HEK293T (cell line): ENCODE results near the gene KCNK18.

Experiments
- CTCF ChIA-PET: fragments of 350-600 bp; formaldehyde crosslinking; extraction: SDS; loops from one replicate; lab custom pipeline; 2021; ENCODE audit warnings: antibody characterized with exemption, inconsistent platforms; lab: Yijun Ruan, JAX
- POLR2A ChIA-PET: fragments of 350-600 bp; formaldehyde crosslinking; extraction: SDS; loops from one replicate; lab custom pipeline; 2020; ENCODE audit warnings: antibody characterized with exemption, inconsistent platforms; lab: Yijun Ruan, JAX
- DNase-seq: peaks from one replicate; pipeline ENCODE4 v3.0.0; 2012; ENCODE audit warnings: mixed read lengths; ENCODE audit errors: extremely low spot score
- ARNT ChIP-seq: fragments of 450-650 bp; IDR thresholded peaks from 2 replicates; pipeline ENCODE4 v1.6.1; 2017; ENCODE audit warnings: mild to moderate bottlenecking
- BHLHE40 ChIP-seq: fragments of 450-650 bp; IDR thresholded peaks from 2 replicates; pipeline ENCODE4 v1.6.1; 2016; ENCODE audit warnings: mild to moderate bottlenecking, moderate library complexity, borderline replicate concordance
- CTBP1 ChIP-seq: fragments of 450-650 bp; IDR thresholded peaks from 2 replicates; pipeline ENCODE4 v1.6.1; 2016; ENCODE audit warnings: borderline replicate concordance
- ELF4 ChIP-seq: fragments of 450-650 bp; IDR thresholded peaks from 2 replicates; pipeline ENCODE4 v1.6.1; 2017; ENCODE audit warnings: antibody characterized with exemption
- FOXA1 ChIP-seq: fragments of 450-650 bp; IDR thresholded peaks from 2 replicates; pipeline ENCODE4 v1.6.1; 2016; ENCODE audit warnings: mild to moderate bottlenecking
- FOXK2 ChIP-seq: fragments of 450-650 bp; IDR thresholded peaks from 2 replicates; pipeline ENCODE4 v1.6.1; 2016; ENCODE audit warnings: mild to moderate bottlenecking
- FOXM1 ChIP-seq: fragments of 450-650 bp; IDR thresholded peaks from 2 replicates; pipeline ENCODE4 v1.6.1; 2017; ENCODE audit warnings: mild to moderate bottlenecking, borderline replicate concordance
- HDGF ChIP-seq: fragments of 450-650 bp; IDR thresholded peaks from 2 replicates; pipeline ENCODE4 v1.6.1; 2017; ENCODE audit warnings: antibody characterized with exemption, borderline replicate concordance
- L3MBTL2 ChIP-seq: fragments of 450-650 bp; conservative IDR thresholded peaks from 2 replicates; pipeline ENCODE4 v1.6.1; 2016; ENCODE audit warnings: mild to moderate bottlenecking
- LEF1 ChIP-seq: fragments of 450-650 bp; IDR thresholded peaks from 2 replicates; pipeline ENCODE4 v1.6.1; 2017; ENCODE audit warnings: mild to moderate bottlenecking, borderline replicate concordance
- NFRKB ChIP-seq: fragments of 450-650 bp; IDR thresholded peaks from 2 replicates; pipeline ENCODE4 v1.6.1; 2016; ENCODE audit warnings: mild to moderate bottlenecking, moderate library complexity
- PKNOX1 ChIP-seq: fragments of 450-650 bp; IDR thresholded peaks from 2 replicates; pipeline ENCODE4 v1.6.1; 2016
- SP1 ChIP-seq: fragments of 450-650 bp; IDR thresholded peaks from 2 replicates; pipeline ENCODE4 v1.6.1; 2017
- SUZ12 ChIP-seq: fragments of 450-650 bp; IDR thresholded peaks from 2 replicates; pipeline ENCODE4 v1.6.1; 2016; ENCODE audit warnings: mild to moderate bottlenecking
- TARDBP ChIP-seq: fragments of 450-650 bp; IDR thresholded peaks from 2 replicates; pipeline ENCODE4 v1.6.1; 2016
- ZNF384 ChIP-seq: fragments of 450-650 bp; IDR thresholded peaks from 2 replicates; pipeline ENCODE4 v1.6.1; 2016

Gene KCNK18

GRCh38 chr10:117197189-117197588 lies at the start of gene KCNK18:
Gene KCNK18 (plus strand): TSS chr10:117197489. CDS start chr10:117197489, 0 bp downstream.
- ChIA-PET POLR2A (no interaction called here), CTCF (interaction anchor here (0.7 kb wide), 1 partner anchor 330 kb away, joined by 3 read pairs; no protein-coding TSS in a partner anchor)
- DNase-seq, result no peak
- TF ChIP-seq ZNF384 (no peak), LEF1 (no peak), FOXM1 (no peak), BHLHE40 (no peak), ARNT (no peak), SUZ12 (no peak), FOXK2 (no peak), HDGF (no peak), PKNOX1 (no peak), L3MBTL2 (no peak), CTBP1 (no peak), NFRKB (no peak), SP1 (no peak), ELF4 (no peak), FOXA1 (no peak), TARDBP (no peak)

GRCh38 chr10:117148284-117148683 lies 49.0 kb upstream of the KCNK18 start:
- TF ChIP-seq L3MBTL2, result no peak
- TF ChIP-seq CTBP1, result peak; percentile 15; the same call in 1 of the 2 replicates
- POLR2A ChIA-PET, result interaction anchor here (1.1 to 1.8 kb wide), 2 partner anchors 9 to 11 kb away, joined by 3 to 10 read pairs; no protein-coding TSS in a partner anchor
- CTCF ChIA-PET, result interaction anchor here (0.6 to 1.0 kb wide), 2 partner anchors 20 to 36 kb away, joined by 3 read pairs; no protein-coding TSS in a partner anchor
- peak; percentile 43 for DNase-seq

GRCh38 chr10:117152668-117153067 lies 44.6 kb upstream of the KCNK18 start:
- POLR2A ChIA-PET, result no interaction called here
- TF ChIP-seq FOXK2 (no peak), L3MBTL2 (no peak), ARNT (no peak), ELF4 (no peak), LEF1 (no peak), CTBP1 (no peak), BHLHE40 (no peak), FOXA1 (no peak), SP1 (no peak), PKNOX1 (no peak), TARDBP (no peak), FOXM1 (no peak), HDGF (no peak), ZNF384 (no peak), SUZ12 (no peak)
- CTCF ChIA-PET, result no interaction called here
- no peak for DNase-seq

GRCh38 chr10:117158297-117158696 lies 39.0 kb upstream of the KCNK18 start:
- TF ChIP-seq LEF1, result no peak
- TF ChIP-seq BHLHE40, result no peak
- no peak for TF ChIP-seq CTBP1
- no peak for TF ChIP-seq SP1
- no peak for TF ChIP-seq HDGF
- no peak for TF ChIP-seq FOXM1
- CTCF ChIA-PET, result interaction anchor here (0.6 to 2.1 kb wide), 3 partner anchors 9 to 1748 kb away, joined by 3 to 8 read pairs (median 5); no protein-coding TSS in a partner anchor
- DNase-seq, result no peak
- POLR2A ChIA-PET, result interaction anchor here (0.8 to 2.1 kb wide), 2 partner anchors 21 to 74 kb away, joined by 3 to 7 read pairs; no protein-coding TSS in a partner anchor

- CTCF ChIA-PET, result interaction anchor here (0.8 to 2.1 kb wide), 3 partner anchors 8 to 52 kb away, joined by 3 to 8 read pairs (median 3); no protein-coding TSS in a partner anchor
- POLR2A ChIA-PET, result interaction anchor here (2.1 kb wide), 1 partner anchor 22 kb away, joined by 7 read pairs; no protein-coding TSS in a partner anchor
- TF ChIP-seq ELF4 (no peak), NFRKB (no peak), TARDBP (no peak), PKNOX1 (no peak), SUZ12 (no peak), SP1 (no peak)
- DNase-seq, result no peak
Measured at GRCh38 chr10:117159390-117159789, 37.9 kb upstream of the KCNK18 start.

GRCh38 chr10:117160567-117160966 lies 36.7 kb upstream of the KCNK18 start:
- ChIA-PET CTCF (no interaction called here), POLR2A (no interaction called here)
- no peak for TF ChIP-seq FOXM1
- no peak for TF ChIP-seq BHLHE40
- TF ChIP-seq SUZ12, result no peak
- TF ChIP-seq ZNF384, result no peak
- TF ChIP-seq ARNT, result no peak
- no peak for TF ChIP-seq LEF1
- no peak for TF ChIP-seq TARDBP
- TF ChIP-seq PKNOX1, result no peak
- no peak for TF ChIP-seq FOXA1
- TF ChIP-seq HDGF, result no peak
- TF ChIP-seq FOXK2, result no peak
- no peak for TF ChIP-seq ELF4
- no peak for TF ChIP-seq SP1
- TF ChIP-seq L3MBTL2, result no peak
- TF ChIP-seq NFRKB, result no peak
- TF ChIP-seq CTBP1, result no peak
- no peak for DNase-seq
